Tibial artery (tissue), 4 donors: ENCODE results near the gene EPHB2.

Source experiments
- DNase-seq, 2 donors: peaks; one replicate each; pipeline ENCODE4 v3.0.0-alpha.2; 2019
- H3K27ac ChIP-seq, 2 donors: fragments of 200-600 bp; sonication (generic) in 1 of 2; 1 replicate in 1 of 2; 2 replicates in 1 of 2; pipeline ENCODE4 v1.5.1; 2018 to 2019; ENCODE audit warnings: mild to moderate bottlenecking in 1 of 2
- H3K27me3 ChIP-seq, 2 donors: fragments of 200-600 bp; sonication (generic) in 1 of 2; one replicate each; pipeline versions ENCODE4 v1.5.1 to v1.6.0; 2016 to 2019
- H3K36me3 ChIP-seq, 3 donors: fragments of 200-600 bp; sonication (generic) in 2 of 3; one replicate each; pipeline ENCODE4 v1.5.1; 2016 to 2019; ENCODE audit warnings: mild to moderate bottlenecking in 2 of 3
- H3K4me1 ChIP-seq, 4 donors: fragments of 200-600 bp; sonication (generic) in 2 of 4; 1 replicate in 3 of 4; 2 replicates in 1 of 4; pipeline ENCODE4 v1.5.1; 2016 to 2019
- H3K4me3 ChIP-seq, 2 donors: fragments of 200-600 bp; sonication (generic) in 1 of 2; 1 replicate in 1 of 2; 2 replicates in 1 of 2; pipeline ENCODE4 v1.5.1; 2018 to 2019; ENCODE audit warnings: mild to moderate bottlenecking in 2 of 2
- H3K9me3 ChIP-seq, 3 donors: fragments of 200-600 bp; sonication (generic) in 1 of 3; one replicate each; pipeline ENCODE4 v1.5.1; 2016 to 2019
- intact Hi-C: fragments of 100-400 bp; cut with DNase I; formaldehyde crosslinking; loops from one replicate; pipeline ENCODE4 v1.15.0; 2023; ENCODE audit warnings: low total_unique reads
- TF ChIP-seq, protein P1 (sequence below), 2 experiments: fragments of 200-600 bp in 1 of 2; fragments of 450-650 bp in 1 of 2; IDR thresholded peaks; one replicate each; pipeline ENCODE4 v1.5.1; 2017 to 2019; ENCODE audit warnings: antibody characterized with exemption in 2 of 2, mild to moderate bottlenecking in 1 of 2, moderate library complexity in 1 of 2

Gene EPHB2

DNA sequence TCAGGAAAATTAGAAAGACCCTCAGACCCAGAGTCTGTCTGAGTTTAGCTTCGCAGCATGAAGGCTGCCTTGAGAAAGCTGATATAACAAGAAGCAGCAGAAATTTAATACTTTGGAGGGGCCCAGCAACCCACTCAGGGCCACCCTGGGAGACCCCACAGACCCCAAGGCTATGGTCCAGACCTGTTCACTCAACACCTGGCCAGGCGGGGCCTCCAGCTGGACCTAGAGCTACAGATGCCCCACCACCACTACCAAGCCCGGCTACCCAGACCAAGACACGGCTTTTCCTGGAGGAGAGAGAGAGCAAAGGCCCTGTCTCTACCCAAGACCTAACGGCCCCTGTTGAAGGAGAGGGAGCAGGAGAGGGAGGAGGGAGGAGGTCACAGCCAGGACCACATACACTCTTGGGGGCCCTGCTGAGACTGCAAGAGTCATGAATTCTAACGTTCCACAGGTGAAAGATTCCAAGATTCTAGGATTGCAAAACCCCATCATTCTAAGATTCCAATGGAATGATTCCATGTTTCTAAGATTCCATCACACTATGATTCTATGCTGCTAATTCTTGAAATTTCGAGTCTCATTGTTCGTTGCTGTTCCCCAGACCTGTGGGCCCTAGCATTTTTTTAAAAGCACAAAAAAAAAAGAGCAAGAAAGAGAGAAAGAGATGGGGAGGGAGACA lies 208.8 kb downstream of the EPHB2 start:
- Histone ChIP-seq H3K36me3 (no peaks in the 10 kb centered on the region), H3K27ac (no peak overlapping the region), H3K4me3 (no peak overlapping the region), H3K4me1 (no peaks in the 10 kb centered on the region), H3K27me3 (peaks cover 0 to 55% of the 10 kb centered on the region in 2 donors), H3K9me3 (no peaks in the 10 kb centered on the region)
- TF ChIP-seq, protein P1, sequence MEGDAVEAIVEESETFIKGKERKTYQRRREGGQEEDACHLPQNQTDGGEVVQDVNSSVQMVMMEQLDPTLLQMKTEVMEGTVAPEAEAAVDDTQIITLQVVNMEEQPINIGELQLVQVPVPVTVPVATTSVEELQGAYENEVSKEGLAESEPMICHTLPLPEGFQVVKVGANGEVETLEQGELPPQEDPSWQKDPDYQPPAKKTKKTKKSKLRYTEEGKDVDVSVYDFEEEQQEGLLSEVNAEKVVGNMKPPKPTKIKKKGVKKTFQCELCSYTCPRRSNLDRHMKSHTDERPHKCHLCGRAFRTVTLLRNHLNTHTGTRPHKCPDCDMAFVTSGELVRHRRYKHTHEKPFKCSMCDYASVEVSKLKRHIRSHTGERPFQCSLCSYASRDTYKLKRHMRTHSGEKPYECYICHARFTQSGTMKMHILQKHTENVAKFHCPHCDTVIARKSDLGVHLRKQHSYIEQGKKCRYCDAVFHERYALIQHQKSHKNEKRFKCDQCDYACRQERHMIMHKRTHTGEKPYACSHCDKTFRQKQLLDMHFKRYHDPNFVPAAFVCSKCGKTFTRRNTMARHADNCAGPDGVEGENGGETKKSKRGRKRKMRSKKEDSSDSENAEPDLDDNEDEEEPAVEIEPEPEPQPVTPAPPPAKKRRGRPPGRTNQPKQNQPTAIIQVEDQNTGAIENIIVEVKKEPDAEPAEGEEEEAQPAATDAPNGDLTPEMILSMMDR (IDR thresholded peaks at IDR 0.05) = no peak
- intact Hi-C loops = no loop called here
- DNase-seq = no peak

DNA sequence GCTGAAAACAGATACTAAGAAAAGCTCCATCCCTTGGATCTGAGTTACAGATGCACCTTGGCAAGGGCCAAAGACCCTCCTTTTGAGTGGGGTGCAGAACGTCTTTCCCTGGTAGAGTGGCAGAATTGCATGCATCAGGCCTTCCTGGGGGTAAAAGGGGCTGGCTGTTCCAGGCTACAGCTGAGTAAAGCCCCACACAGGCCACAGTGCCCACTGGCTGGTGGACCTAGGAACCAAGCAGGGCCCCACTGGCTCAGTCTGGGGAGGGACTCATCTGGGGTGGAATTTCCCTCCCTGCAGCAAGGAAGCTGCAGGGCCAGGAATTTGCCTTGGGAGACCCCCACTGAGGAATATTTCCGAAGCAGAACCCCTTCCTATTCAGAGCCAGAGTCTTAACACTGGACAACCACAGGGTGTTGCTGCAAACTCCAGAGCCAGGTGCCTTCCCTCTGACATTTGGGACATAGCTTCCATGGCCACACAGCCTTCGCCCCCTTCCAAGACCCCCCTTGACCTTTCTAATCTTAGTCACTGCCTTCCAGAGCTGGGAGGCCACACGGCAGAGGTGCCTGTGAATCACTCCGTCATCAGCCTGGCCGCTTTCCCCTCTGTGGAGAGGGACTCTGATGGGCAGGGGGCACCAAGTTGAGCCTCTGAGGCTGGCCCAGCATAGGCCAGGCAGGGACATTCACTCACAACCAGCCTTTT lies 209.5 kb downstream of the EPHB2 start:
- Histone ChIP-seq H3K4me3 (no peak overlapping the region), H3K27me3 (peaks cover 0 to 54% of the 10 kb centered on the region in 2 donors), H3K4me1 (no peaks in the 10 kb centered on the region), H3K9me3 (no peaks in the 10 kb centered on the region), H3K36me3 (no peaks in the 10 kb centered on the region), H3K27ac (no peak overlapping the region)
- DNase-seq = no peak
- TF ChIP-seq, protein P1 (IDR thresholded peaks at IDR 0.05) = no peak
- intact Hi-C loops = no loop called here

DNA sequence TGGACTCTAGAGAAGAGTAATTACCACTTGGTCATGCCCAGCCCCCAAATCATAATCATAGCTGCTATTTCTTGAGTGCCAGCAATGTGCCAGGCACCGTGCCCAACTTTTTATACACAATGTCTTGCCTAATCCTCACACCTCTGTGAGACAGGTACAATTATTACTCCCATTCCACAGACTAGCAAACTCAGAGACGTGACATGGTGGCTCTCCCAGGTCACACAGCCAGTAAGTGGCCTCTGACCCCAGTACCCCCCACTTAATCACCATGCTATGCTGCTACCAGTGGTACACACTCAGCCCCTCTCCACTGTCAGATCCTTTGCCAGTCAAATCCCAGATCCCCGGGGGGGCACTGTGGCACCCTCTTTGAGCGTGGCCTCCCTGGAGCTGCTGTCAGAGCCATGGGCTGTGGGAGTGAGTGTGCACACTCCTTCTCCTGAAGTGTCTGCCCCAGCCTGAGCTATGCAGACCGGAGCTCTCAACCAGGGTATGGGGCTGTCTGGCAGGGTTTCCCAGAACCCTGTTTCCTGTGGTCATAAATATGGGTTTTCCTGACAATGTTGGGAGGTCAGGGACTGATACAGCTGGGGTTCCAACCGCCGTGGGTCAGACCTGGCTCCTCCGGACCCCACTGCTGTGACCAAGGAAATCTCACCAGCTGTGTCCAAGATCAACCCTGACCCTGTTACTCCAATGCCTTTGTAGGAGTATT lies 210.3 kb downstream of the EPHB2 start:
- no peak for DNase-seq

DNA sequence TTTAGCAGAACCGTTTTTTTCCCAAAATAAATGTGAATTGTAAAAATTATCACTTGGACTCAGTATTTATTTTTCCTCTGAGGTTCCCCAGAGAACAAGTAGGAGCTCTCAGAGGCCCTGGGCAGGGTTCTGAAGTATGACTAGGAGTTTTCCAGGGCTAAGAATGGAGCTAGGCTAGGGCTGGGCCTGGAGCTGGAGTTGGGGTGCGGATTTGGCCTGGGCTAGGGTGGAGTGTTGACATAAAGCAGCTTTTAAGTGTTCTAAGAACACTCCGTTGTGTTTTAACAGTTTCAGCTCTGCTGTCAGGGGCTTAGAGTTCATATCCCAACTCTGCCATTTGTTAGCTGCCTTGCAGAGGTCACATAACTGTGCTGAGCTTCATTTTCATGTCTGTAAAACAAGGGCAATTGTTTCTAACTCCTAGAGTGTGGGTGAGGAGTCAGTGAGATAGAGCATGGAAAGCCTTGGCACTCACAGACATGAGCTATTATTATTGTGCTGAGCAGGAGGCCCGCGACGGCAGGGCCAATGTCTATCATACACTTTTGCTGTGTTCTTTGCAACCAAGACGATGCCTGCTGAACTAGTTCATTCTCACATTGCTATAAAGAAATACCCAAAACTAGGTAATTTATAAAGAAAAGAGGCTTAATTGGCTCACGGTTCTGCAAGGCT lies 210.9 kb downstream of the EPHB2 start:
- no peaks in the 10 kb centered on the region for H3K36me3 ChIP-seq
- peaks cover 0 to 48% of the 10 kb centered on the region in 2 donors for H3K27me3 ChIP-seq
- no peak overlapping the region for H3K4me3 ChIP-seq
- no peak for DNase-seq
- no peaks in the 10 kb centered on the region for H3K4me1 ChIP-seq
- TF ChIP-seq, protein P1 (IDR thresholded peaks at IDR 0.05) = no peak
- H3K9me3 ChIP-seq = no peaks in the 10 kb centered on the region
- no peak overlapping the region for H3K27ac ChIP-seq
- intact Hi-C loops = no loop called here

More for the DNA sequence above, 210.3 kb downstream of the EPHB2 start:
- no peak overlapping the region for H3K4me3 ChIP-seq
- H3K27me3 ChIP-seq = peaks cover 0 to 54% of the 10 kb centered on the region in 2 donors
- no peaks in the 10 kb centered on the region for H3K9me3 ChIP-seq
- no peak overlapping the region for H3K27ac ChIP-seq
- no peaks in the 10 kb centered on the region for H3K4me1 ChIP-seq
- H3K36me3 ChIP-seq = no peaks in the 10 kb centered on the region
- intact Hi-C loops = no loop called here
- TF ChIP-seq, protein P1 (IDR thresholded peaks at IDR 0.05) = no peak

DNA sequence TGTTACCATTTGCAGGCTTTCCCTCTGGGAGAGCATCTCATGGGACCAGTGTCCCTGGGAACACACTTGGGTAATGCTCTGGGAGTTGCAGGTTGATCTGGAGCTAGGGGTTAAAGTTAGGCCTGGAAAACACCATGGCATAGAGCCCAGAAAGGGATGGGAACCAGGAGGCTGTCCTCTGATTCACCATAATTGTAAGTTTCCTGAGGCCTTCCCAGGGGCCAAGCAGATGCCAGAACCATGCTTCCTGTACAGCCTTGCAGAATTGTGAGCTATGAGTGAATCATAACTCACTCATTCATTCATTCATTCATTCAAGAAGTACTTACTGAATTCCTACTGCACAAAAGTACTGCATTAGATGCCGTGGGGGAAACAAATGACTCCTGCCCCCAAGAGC lies 212.0 kb downstream of the EPHB2 start:
- Histone ChIP-seq H3K36me3 (no peaks in the 10 kb centered on the region), H3K9me3 (no peaks in the 10 kb centered on the region), H3K4me1 (no peaks in the 10 kb centered on the region), H3K27ac (no peak overlapping the region), H3K4me3 (no peak overlapping the region), H3K27me3 (peaks cover 0 to 51% of the 10 kb centered on the region in 2 donors)
- intact Hi-C loops = no loop called here
- TF ChIP-seq, protein P1 (IDR thresholded peaks at IDR 0.05) = no peak
- DNase-seq = no peak
